ENCODE results near the gene ATP1B2.
"Not testable (repeated sequence)": the region's sequence is repeated elsewhere in the genome, so short reads cannot be mapped to it uniquely, and the experiment has no call there.

ATP1B2 gene

DNA sequence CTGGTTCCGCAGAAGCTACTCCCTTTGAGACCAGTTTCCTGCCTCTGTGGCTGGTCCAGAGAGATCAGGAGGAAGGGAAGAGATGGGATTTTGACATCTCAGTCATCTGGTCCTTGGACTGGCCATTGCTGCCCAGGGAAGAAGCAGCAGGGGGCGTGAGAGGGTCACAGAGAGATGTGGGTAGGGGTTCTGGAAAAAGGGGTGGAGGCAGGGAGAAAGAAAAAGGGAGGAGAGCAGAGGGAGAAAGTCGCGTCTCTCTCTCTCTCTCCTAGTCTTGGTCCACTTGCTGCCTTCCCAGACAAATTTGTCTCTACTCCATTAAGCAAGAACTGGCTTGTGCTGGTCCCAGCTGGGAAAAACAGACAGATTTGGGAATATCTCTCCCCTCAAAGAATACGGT is 16.3 kb upstream of the ATP1B2 start:
- Histone ChIP-seq H3K9ac (ENCODE audit: low read length) (no peak overlapping the region), H3K9me2 (replicated peaks; ENCODE audit: insufficient read depth, low read length) (no peaks in the 10 kb centered on the region), H3K36me3 (replicated peaks; ENCODE audit: insufficient read depth, low read length) (no peaks in the 10 kb centered on the region), H2AFZ (ENCODE audit: low read length) (no peak overlapping the region), H3K4me2 (ENCODE audit: low read depth, low read length) (no peak overlapping the region), H3K27ac (ENCODE audit: low read length) (no peak overlapping the region), H4K20me1 (ENCODE audit: insufficient read depth, low read length) (no peaks in the 10 kb centered on the region), H3K27me3 (replicated peaks; ENCODE audit: insufficient read depth, low read length) (peaks cover 30% of the 10 kb centered on the region), H3K4me1 (ENCODE audit: low read length) (peaks cover 7% of the 10 kb centered on the region), H3K79me2 (ENCODE audit: low read length) (no peaks in the 10 kb centered on the region), H3K4me3 (ENCODE audit: low read length) (no peak overlapping the region), H3K9me3 (replicated peaks; ENCODE audit: insufficient read depth, low read length) (no peaks in the 10 kb centered on the region), H3F3A (ENCODE audit: insufficient read depth, low read length) (no peaks in the 10 kb centered on the region)
- TF ChIP-seq, protein P1, sequence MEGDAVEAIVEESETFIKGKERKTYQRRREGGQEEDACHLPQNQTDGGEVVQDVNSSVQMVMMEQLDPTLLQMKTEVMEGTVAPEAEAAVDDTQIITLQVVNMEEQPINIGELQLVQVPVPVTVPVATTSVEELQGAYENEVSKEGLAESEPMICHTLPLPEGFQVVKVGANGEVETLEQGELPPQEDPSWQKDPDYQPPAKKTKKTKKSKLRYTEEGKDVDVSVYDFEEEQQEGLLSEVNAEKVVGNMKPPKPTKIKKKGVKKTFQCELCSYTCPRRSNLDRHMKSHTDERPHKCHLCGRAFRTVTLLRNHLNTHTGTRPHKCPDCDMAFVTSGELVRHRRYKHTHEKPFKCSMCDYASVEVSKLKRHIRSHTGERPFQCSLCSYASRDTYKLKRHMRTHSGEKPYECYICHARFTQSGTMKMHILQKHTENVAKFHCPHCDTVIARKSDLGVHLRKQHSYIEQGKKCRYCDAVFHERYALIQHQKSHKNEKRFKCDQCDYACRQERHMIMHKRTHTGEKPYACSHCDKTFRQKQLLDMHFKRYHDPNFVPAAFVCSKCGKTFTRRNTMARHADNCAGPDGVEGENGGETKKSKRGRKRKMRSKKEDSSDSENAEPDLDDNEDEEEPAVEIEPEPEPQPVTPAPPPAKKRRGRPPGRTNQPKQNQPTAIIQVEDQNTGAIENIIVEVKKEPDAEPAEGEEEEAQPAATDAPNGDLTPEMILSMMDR (IDR thresholded peaks at IDR 0.05; ENCODE audit: low read length): peak; percentile 47
- TF ChIP-seq EZH2phosphoT487 (IDR thresholded peaks at IDR 0.05; ENCODE audit: low read length): no peak
- no peak for DNase-seq

DNA sequence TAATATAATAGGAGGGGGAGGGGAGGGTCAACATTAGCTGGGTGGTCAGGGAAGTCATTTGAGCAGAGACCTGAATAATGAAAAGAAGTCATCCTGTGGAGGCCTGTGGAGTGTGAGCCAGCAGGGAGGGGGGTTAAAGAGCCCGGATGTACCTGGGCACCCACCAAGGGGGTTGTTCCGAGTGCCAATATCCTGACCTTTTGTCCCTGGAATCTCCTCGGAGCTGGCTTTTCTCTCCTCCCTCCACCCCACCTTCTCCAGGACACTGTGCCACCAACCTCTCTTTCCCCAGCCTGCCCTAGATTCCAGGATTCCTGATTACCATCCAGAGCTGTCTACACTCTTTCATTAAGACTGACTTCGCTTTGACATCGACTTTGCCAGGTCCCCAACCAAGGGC is 14.6 kb upstream of the ATP1B2 start:
- no peak overlapping the region for H3K4me3 ChIP-seq (ENCODE audit: low read length)
- H3K79me2 ChIP-seq (ENCODE audit: low read length): no peaks in the 10 kb centered on the region
- no peak overlapping the region for H3K27ac ChIP-seq (ENCODE audit: low read length)
- no peaks in the 10 kb centered on the region for H3K9me3 ChIP-seq (replicated peaks; ENCODE audit: insufficient read depth, low read length)
- H3K9me2 ChIP-seq (replicated peaks; ENCODE audit: insufficient read depth, low read length): no peaks in the 10 kb centered on the region
- H3K27me3 ChIP-seq (replicated peaks; ENCODE audit: insufficient read depth, low read length): peaks cover 39% of the 10 kb centered on the region
- TF ChIP-seq EZH2 (optimal IDR thresholded peaks at IDR 0.05; ENCODE audit: low read depth, low read length): no peak
- H4K20me1 ChIP-seq (ENCODE audit: insufficient read depth, low read length): no peaks in the 10 kb centered on the region
- H2AFZ ChIP-seq (ENCODE audit: low read length): no peak overlapping the region
- no peak for DNase-seq
- H3F3A ChIP-seq (ENCODE audit: insufficient read depth, low read length): no peaks in the 10 kb centered on the region
- no peaks in the 10 kb centered on the region for H3K36me3 ChIP-seq (replicated peaks; ENCODE audit: insufficient read depth, low read length)
- H3K4me2 ChIP-seq (ENCODE audit: low read depth, low read length): no peak overlapping the region
- H3K9ac ChIP-seq (ENCODE audit: low read length): no peak overlapping the region
- peaks cover 7% of the 10 kb centered on the region for H3K4me1 ChIP-seq (ENCODE audit: low read length)

DNA sequence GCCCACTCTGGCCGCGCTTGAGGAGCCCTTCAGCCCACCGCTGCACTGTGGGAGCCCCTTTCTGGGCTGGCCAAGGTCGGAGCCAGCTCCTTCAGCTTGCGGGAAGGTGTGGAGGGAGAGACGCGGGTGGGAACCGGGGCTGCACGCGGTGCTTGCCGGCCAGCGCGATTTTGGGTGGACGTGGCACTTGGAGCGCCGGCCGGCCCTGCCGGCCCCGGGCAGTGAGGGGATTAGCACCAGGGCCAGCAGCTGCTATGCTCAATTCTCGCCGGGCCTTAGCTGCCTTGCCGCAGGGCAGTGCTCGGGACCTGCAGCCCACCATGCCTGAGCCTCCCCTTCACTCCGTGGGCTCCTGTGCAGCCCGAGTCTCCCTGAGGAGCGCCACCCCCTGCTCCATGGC is 9.9 kb upstream of the ATP1B2 start:
- no peak overlapping the region for H3K4me2 ChIP-seq (ENCODE audit: low read depth, low read length)
- H3F3A ChIP-seq (ENCODE audit: insufficient read depth, low read length): no peaks in the 10 kb centered on the region
- no peaks in the 10 kb centered on the region for H3K36me3 ChIP-seq (replicated peaks; ENCODE audit: insufficient read depth, low read length)
- H3K79me2 ChIP-seq (ENCODE audit: low read length): no peaks in the 10 kb centered on the region
- no peak for DNase-seq
- H3K9ac ChIP-seq (ENCODE audit: low read length): no peak overlapping the region
- H3K9me3 ChIP-seq (replicated peaks; ENCODE audit: insufficient read depth, low read length): no peaks in the 10 kb centered on the region
- TF ChIP-seq, protein P1 (IDR thresholded peaks at IDR 0.05; ENCODE audit: low read length): no peak
- TF ChIP-seq EZH2 (optimal IDR thresholded peaks at IDR 0.05; ENCODE audit: low read depth, low read length): no peak
- TF ChIP-seq EZH2phosphoT487 (IDR thresholded peaks at IDR 0.05; ENCODE audit: low read length): no peak
- H3K9me2 ChIP-seq (replicated peaks; ENCODE audit: insufficient read depth, low read length): no peaks in the 10 kb centered on the region
- H4K20me1 ChIP-seq (ENCODE audit: insufficient read depth, low read length): no peaks in the 10 kb centered on the region
- peaks cover 46% of the 10 kb centered on the region for H3K27me3 ChIP-seq (replicated peaks; ENCODE audit: insufficient read depth, low read length)
- no peak overlapping the region for H3K4me3 ChIP-seq (ENCODE audit: low read length)
- H3K4me1 ChIP-seq (ENCODE audit: low read length): no peaks in the 10 kb centered on the region
- no peak overlapping the region for H3K27ac ChIP-seq (ENCODE audit: low read length)
- no peak overlapping the region for H2AFZ ChIP-seq (ENCODE audit: low read length)

DNA sequence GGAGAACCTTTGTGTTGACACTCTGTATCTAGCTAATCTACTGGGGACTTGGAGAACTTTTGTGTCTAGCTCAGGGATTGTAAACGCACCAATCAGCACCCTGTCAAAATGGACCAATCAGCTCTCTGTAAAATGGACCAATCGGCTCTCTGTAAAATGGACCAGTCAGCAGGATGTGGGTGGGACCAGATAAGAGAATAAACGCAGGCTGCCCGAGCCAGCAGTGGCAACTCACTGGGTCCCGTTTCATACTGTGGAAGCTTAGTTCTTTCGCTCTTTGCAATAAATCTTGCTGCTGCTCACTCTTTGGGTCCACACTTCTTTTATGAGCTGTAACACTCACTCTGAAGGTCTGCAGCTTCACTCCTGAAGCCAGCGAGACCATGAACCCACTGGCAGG is 9.1 kb upstream of the ATP1B2 start:
- Histone ChIP-seq H2AFZ (ENCODE audit: low read length) (peak overlapping the region; percentile 75; the same call in 1 of the 2 replicates), H3K4me2 (ENCODE audit: low read depth, low read length) (peak overlapping the region; percentile 70; the same call in 1 of the 2 replicates), H3K27me3 (replicated peaks; ENCODE audit: insufficient read depth, low read length) (peaks cover 46% of the 10 kb centered on the region), H3K4me3 (ENCODE audit: low read length) (peak overlapping the region; percentile 45; the same call in 1 of the 2 replicates)
- H3K27ac ChIP-seq (ENCODE audit: low read length); H3K79me2 ChIP-seq (ENCODE audit: low read length); H3K4me1 ChIP-seq (ENCODE audit: low read length); H3K9ac ChIP-seq (ENCODE audit: low read length); H3K36me3 ChIP-seq (replicated peaks; ENCODE audit: insufficient read depth, low read length); H3K9me3 ChIP-seq (replicated peaks; ENCODE audit: insufficient read depth, low read length); H3K9me2 ChIP-seq (replicated peaks; ENCODE audit: insufficient read depth, low read length); H3F3A ChIP-seq (ENCODE audit: insufficient read depth, low read length); H4K20me1 ChIP-seq (ENCODE audit: insufficient read depth, low read length): not testable (repeated sequence)
- peak; percentile 14 for DNase-seq
